NCI-H345 treated with DMSO at 0.1 percent for 48 hours (cell line): ENCODE results near the gene PLD1.
"Not testable (repeated sequence)": the region's sequence is repeated elsewhere in the genome, so short reads cannot be mapped to it uniquely, and the experiment has no call there.

Source experiments
- DNase-seq: peaks from one replicate; lab custom pipeline; 2025; ENCODE audit not compliant: unreplicated experiment; lab: John Stamatoyannopoulos, UW

PLD1 gene

GRCh38 chr3:171710359-171710758 is 99.9 kb downstream of the PLD1 start:
- no peak for DNase-seq

- DNase-seq = no peak
Observed at GRCh38 chr3:171704814-171705213, 105.5 kb downstream of the PLD1 start.

DNA sequence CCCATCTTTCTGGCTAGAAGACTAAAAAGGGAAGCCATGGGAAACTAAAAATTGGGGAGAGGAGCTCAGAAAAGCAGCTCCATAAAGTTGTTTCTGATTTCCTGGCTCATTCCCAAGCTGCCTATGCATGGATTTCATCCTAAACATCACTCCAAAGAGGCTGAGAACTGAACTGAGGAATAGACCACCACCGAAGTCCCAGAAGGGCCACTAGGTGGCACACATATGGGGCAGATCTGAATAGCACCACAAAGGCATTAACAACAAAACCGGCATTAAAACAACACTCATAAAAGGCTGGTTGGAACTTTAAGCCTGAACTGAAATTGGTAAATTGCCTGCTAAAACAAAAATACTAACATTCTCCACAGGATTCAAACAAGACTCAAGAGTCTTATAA is 106.3 kb downstream of the PLD1 start:
- DNase-seq = no peak

- no peak for DNase-seq
Observed at GRCh38 chr3:171703144-171703543, 107.1 kb downstream of the PLD1 start.

DNA sequence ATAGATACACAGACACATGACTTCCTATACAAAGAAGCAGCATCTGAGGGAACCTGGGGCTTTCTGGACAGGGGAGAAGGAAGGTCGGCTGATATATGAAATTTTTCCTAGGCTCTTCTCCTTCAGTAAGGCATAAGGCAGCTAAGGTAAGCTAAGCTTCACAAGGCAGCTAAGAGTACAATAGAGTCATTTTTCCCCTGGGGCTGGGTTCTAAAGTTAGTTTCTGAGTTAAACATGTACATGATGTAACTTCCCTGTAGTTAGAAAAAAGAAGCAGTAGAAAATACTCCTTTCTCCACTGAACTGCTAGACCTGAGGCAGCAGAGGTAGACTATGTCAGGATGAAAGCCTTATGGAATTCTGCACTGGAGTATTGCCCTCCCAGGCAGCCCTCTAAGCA is 109.6 kb downstream of the PLD1 start:
- DNase-seq = no peak

- DNase-seq = no peak
Observed at GRCh38 chr3:171700157-171700556, 110.1 kb downstream of the PLD1 start.

DNA sequence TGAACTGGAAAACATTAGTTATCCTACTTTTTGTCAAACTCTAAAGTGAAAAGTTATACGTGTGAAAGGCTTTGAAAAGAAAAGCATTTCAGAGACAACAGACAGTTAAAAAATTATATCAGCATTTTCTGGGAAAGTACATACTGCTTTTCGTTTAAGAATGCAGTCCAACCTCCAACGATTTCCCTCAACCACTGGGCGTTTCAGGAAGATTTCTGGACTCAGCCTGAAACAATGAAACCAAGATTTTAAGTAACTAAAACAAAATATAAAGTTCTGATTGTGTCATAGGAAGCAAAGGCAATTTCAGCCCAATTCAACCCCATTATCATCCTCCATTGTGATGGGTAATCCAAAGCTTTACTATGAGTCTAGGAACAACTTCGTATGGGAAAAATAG is 110.7 kb downstream of the PLD1 start:
- no peak for DNase-seq

- DNase-seq = no peak
Observed at GRCh38 chr3:171696805-171697204, 113.5 kb downstream of the PLD1 start.

DNA sequence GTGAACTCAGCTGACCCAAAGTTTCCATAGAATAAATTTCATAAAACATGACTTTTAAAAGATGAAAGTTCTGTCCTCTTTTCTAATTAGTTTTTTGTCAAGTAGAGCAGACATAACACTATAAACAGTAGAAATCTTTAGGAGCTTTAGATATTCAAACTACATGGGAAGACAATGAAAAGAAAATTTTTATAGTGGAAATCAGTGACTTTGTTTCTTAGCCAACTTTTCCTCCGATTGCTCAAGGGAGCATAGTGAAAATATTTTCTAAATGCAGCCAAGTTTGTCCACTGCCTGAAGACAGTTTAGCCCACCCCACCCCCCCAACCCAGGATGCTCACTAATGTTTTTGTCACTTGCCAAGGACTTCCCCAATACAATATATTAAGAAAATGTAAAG is 114.9 kb downstream of the PLD1 start:
- no peak for DNase-seq

DNA sequence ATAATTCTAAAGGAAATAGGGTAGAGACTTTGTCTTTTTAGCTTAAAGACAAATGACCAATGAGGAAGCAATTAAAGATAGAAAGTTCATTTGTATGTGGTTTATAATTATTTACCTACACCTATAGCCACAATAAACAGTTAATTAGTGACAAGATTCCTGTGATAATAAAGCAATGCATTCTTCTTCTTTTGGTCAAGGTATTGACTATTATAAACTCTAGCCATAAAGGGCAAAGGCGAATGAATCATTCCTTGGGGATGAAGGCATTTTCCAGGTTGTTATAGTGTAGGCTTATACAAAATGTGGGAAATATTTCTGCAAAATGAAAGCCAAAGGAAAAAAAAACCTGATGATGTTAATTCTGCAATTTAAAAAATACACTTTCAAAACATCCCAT is 115.4 kb downstream of the PLD1 start:
- DNase-seq = no peak

DNA sequence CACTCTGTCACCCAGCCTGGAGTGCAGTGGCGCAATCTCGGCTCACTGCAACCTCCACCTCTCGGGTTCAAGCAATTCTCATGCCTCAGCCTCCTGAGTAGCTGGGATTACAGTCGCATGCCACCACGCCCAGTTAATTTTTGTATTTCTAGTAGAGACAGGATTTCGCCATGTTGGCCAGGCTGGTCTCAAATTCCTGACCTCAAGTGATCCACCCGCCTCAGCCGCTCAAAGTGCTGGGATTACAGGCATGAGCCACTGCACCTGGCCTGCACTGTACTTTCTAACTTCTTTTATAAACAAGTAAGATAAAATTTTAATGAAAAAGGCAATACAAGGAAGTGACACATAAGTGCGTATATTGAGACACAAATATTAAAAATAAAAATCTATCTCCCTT is 117.7 kb downstream of the PLD1 start:
- DNase-seq = not testable (repeated sequence)

DNA sequence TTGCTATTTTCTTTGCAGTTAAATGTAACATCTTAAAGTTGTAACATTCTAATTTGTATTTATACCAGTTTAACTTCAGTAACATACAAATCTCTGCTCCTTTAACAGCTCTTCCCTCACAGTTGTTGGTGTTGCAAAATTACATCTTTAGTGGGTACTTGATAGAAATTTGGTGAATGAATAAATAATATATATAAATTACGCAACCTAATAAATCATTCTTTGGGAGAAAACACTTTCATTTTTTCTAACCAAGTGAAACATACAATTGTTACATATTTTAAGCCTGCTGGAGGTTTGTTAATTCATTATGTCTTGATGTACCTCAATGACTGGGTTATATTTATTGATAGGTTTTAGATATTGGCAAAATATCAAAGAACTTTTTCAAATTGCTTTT is 118.8 kb downstream of the PLD1 start:
- DNase-seq = no peak

DNA sequence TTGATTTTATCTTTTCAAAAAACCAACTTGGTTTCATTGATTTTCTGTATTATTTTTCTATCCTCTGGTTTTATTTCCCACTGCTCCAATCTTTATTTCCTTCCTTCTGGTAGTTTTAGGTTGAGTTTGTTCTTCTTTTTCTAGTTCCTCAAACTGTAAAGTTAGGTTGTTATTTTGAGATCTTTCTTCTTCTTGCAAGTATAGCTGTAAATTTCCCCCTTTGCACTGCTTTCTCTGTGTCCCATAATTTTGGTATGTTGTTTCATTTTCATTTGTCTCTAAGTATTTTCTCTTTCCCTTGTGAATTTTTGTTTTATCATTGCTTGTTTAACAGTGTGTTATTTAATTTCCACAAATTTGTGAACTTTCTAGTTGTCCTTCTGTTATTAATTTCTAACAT is 120.0 kb downstream of the PLD1 start:
- no peak for DNase-seq

- DNase-seq = no peak
Observed at GRCh38 chr3:171688593-171688992, 121.7 kb downstream of the PLD1 start.

DNA sequence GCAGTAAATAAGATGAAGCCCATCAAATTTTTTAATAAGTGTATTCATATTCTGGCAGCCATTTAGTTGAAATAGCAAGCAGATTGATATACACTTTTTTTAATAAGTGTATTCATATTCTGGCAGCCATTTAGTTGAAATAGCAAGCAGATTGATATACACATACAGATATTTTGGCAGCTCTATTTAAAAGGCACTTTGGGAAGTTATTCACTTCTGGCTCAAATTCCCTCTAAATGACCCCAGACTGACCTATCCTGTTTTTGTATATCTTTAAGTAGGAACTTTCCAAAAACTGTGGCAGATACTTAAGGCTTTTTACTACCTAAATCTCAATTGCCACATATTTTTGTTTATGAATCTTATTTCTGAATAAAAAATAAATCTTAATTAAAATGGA is 122.3 kb downstream of the PLD1 start:
- DNase-seq = no peak

DNA sequence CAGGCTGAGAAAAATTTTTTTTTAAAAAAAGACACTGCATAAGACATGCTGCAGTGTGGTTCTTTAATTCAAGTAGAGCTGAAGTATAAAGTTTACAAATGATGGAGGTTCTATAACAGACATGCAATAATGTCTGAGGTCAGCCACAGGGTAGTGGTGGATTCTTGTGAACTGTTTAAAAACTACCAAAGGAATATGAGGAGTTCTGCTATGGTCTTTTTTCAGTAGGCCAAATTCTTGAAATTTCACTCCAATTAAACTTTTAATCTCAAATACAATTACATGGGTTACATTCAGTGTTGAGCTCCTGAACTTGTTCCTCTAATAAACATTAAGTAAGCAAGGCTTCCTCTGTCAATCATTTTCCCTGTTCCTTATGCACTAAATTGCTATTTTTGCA is 122.7 kb downstream of the PLD1 start:
- no peak for DNase-seq

GRCh38 chr3:171687064-171687463 is 123.2 kb downstream of the PLD1 start:
- no peak for DNase-seq

DNA sequence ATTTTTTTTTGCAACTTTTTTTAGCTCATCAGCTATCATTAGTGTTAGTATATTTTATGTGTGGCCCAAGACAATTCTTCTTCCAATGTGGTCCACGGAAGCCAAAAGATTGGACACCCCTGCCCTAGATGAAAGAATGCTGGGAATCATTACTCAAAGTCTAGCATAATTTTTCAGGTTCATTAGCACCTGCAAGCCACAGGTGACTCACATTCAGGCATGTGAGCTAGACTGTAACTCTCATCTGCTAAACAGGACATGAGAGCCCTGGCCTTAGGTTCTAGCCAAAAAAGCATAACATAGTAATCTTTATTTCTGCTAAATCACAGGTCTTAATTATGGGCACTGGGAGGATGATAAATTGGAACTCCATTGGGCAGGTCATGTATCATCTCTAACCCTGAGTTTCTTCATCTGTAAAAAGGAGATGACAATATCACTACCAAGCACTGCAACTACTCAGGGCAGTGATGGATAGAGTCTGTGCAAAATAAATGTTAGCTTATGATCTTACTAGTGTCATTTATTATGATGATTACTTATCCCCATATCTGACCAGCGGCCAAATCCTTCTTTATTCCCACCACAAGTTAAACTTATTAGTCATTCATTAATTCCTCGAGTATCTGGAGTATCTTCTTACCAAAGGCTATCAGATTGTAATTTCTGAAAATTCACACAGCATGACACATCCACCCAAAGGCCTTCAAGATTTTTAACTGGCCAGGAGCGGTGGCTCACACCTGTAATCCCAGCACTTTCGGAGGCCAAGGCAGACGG is 125.0 kb downstream of the PLD1 start:
- DNase-seq = no peak

DNA sequence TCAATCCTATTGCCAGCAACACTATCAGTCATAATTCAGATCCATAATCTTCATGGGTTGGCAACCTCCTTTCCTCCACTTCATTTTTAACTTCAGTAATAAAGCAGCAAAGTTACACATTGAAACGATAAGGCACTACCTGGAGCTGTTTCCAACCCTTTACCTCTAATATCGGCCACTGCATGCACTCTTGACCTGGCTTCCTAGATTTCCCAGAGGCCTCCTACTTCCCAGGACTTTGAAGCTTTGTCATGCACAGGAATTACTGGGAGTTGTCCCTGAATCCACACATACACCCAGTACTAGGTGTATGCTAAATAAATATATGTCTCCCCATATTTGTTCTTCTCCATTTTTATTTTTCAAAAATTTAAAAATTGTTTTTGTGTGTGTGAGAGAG is 126.1 kb downstream of the PLD1 start:
- DNase-seq = no peak

DNA sequence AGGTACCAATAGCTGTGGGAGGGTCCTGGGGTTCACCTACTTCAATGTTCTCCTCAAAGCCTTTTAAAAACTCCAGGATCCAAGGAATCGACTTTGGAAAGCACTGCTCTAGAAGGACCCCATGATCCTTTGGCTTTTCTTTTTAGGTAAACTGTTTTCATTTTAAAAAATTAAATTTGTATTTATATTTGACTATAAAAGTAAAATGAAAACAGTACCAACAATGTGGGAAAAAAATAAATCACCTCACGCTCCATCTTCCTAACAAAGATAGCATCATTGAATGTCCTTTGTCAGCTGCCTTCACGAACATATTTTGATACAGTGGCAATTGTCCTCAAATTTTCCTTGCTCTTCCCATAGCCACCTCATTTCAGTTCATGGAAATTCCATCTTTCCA is 127.5 kb downstream of the PLD1 start:
- no peak for DNase-seq

- no peak for DNase-seq
Observed at GRCh38 chr3:171680726-171681411, 129.4 kb downstream of the PLD1 start.

GRCh38 chr3:171678971-171679492 is 131.3 kb downstream of the PLD1 start:
- no peak for DNase-seq

DNA sequence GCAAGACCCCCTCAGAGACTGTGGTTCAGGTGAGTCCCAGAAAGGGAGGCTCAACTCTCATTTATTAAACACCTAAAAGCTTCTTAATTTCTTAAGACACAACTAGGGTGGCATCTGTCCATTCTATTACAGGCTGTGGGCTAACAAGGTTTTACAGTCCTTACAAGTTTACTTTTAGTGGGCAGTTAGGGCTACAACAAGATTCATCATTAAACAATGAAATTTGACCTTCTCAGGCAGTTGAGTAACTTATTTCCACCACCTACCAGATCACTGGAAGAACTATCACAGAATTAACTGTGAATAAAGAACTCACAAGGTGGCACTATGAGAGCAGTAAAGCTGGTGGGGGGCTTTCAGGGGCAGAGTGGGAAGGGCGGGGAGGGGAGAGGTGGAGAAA is 132.6 kb downstream of the PLD1 start:
- DNase-seq = no peak
